ENCODE results near the gene KIF2C. TPM values are rescaled to one million over a fixed set of nuclear protein-coding genes. Genes with fewer than 3 reads are reported as not detected.

The KIF2C gene
- total RNA-seq, 2 experiments from 2014 or later = 92.6 to 95.0 TPM

- POLR2A ChIA-PET = interaction anchor here (8.6 kb wide), 1 partner anchor 21 kb away, joined by 77 read pairs; no protein-coding TSS in a partner anchor
- ATAC-seq (no peak), DNase-seq (no peak)
- Mint-ChIP-seq H3K4me3 (no peak overlapping the region), H3K27me3 (no peaks in the 10 kb centered on the region), H3K9me3 (no peaks in the 10 kb centered on the region), H3K4me1 (ENCODE audit: low read depth) (peaks cover 25% of the 10 kb centered on the region), H3K36me3 (ENCODE audit: low read depth) (no peaks in the 10 kb centered on the region), H3K27ac (no peak overlapping the region)
- intact Hi-C loops (cut with micrococcal nuclease) = no loop called here
- CTCF ChIA-PET = no interaction called here
- TF ChIP-seq CTCF (IDR thresholded peaks at IDR 0.05) = no peak
Observed at GRCh38 chr1:44700573-44700972, 39.1 kb upstream of the KIF2C start.

- H3K4me1 Mint-ChIP-seq (ENCODE audit: low read depth) = peaks cover 20% of the 10 kb centered on the region
- no peak overlapping the region for H3K4me3 Mint-ChIP-seq
- intact Hi-C loops (cut with micrococcal nuclease) = no loop called here
- ChIA-PET CTCF (interaction anchor here (0.9 to 1.2 kb wide), 2 partner anchors 11 to 48 kb away, joined by 3 read pairs; no protein-coding TSS in a partner anchor), POLR2A (interaction anchor here (8.6 kb wide), 1 partner anchor 21 kb away, joined by 77 read pairs; no protein-coding TSS in a partner anchor)
- H3K9me3 Mint-ChIP-seq = no peaks in the 10 kb centered on the region
- H3K27me3 Mint-ChIP-seq = no peaks in the 10 kb centered on the region
- H3K36me3 Mint-ChIP-seq (ENCODE audit: low read depth) = no peaks in the 10 kb centered on the region
- no peak for TF ChIP-seq CTCF (IDR thresholded peaks at IDR 0.05)
- ATAC-seq (no peak), DNase-seq (no peak)
- no peak overlapping the region for H3K27ac Mint-ChIP-seq
Observed at GRCh38 chr1:44701141-44701573, 38.5 kb upstream of the KIF2C start.

DNA sequence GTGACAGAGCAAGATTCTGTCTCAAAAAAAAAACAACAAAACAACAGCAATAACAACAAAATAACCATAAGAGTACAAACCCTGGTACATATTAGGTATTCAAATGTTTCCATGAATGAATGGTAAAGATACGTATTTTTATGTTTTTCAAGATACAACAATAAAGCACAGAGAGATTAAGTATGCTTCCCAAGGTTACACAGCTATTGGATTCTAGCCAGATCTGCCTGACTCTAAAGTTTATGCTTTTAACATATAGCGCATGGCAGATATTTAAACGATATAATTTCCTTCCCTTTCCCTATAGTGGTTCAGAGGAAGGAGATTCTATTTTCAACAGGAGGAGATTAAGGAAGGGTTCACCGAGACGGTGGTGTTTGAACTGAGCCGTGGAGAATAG lies 34.2 kb upstream of the KIF2C start:
- CTCF ChIA-PET = interaction anchor here (2.0 to 2.8 kb wide), 3 partner anchors 8 to 20 kb away, joined by 5 to 22 read pairs (median 6); no protein-coding TSS in a partner anchor
- intact Hi-C loops (cut with micrococcal nuclease) = no loop called here
- ATAC-seq (no peak), DNase-seq (no peak)
- POLR2A ChIA-PET = interaction anchor here (1.3 to 8.6 kb wide), 3 partner anchors 16 to 26 kb away, joined by 3 to 77 read pairs (median 5); no protein-coding TSS in a partner anchor
- Mint-ChIP-seq H3K4me3 (no peak overlapping the region), H3K4me1 (ENCODE audit: low read depth) (peaks cover 13% of the 10 kb centered on the region), H3K36me3 (ENCODE audit: low read depth) (no peaks in the 10 kb centered on the region), H3K27me3 (no peaks in the 10 kb centered on the region), H3K27ac (no peak overlapping the region), H3K9me3 (no peaks in the 10 kb centered on the region)
- TF ChIP-seq CTCF (IDR thresholded peaks at IDR 0.05) = no peak

- Mint-ChIP-seq H3K4me1 (ENCODE audit: low read depth) (peaks cover 13% of the 10 kb centered on the region), H3K9me3 (no peaks in the 10 kb centered on the region), H3K27me3 (no peaks in the 10 kb centered on the region), H3K4me3 (no peak overlapping the region), H3K36me3 (ENCODE audit: low read depth) (no peaks in the 10 kb centered on the region), H3K27ac (no peak overlapping the region)
- TF ChIP-seq CTCF (IDR thresholded peaks at IDR 0.05) = no peak
- POLR2A ChIA-PET = interaction anchor here (0.6 to 8.6 kb wide), 5 partner anchors 9 to 70 kb away, joined by 3 to 77 read pairs (median 3); partner anchors contain the start of gene RPS8
- ATAC-seq (no peak), DNase-seq (no peak)
- intact Hi-C loops (cut with micrococcal nuclease) = no loop called here
- CTCF ChIA-PET = interaction anchor here (0.8 to 2.8 kb wide), 4 partner anchors 9 to 26 kb away, joined by 3 to 22 read pairs (median 6); no protein-coding TSS in a partner anchor
Observed at GRCh38 chr1:44705938-44706337, 33.7 kb upstream of the KIF2C start.

- intact Hi-C loops (cut with micrococcal nuclease) = no loop called here
- Mint-ChIP-seq H3K4me3 (no peak overlapping the region), H3K27ac (no peak overlapping the region), H3K36me3 (ENCODE audit: low read depth) (no peaks in the 10 kb centered on the region), H3K9me3 (no peaks in the 10 kb centered on the region), H3K4me1 (ENCODE audit: low read depth) (peaks cover 13% of the 10 kb centered on the region), H3K27me3 (no peaks in the 10 kb centered on the region)
- CTCF ChIA-PET = interaction anchor here (0.8 to 2.8 kb wide), 6 partner anchors 10 to 55 kb away, joined by 3 to 22 read pairs (median 3); no protein-coding TSS in a partner anchor
- no peak for TF ChIP-seq CTCF (IDR thresholded peaks at IDR 0.05)
- ATAC-seq (peak; percentile 20), DNase-seq (no peak)
- POLR2A ChIA-PET = interaction anchor here (1.0 to 8.6 kb wide), 5 partner anchors 15 to 75 kb away, joined by 3 to 77 read pairs (median 5); no protein-coding TSS in a partner anchor
Observed at GRCh38 chr1:44707112-44707881, 32.3 kb upstream of the KIF2C start.

Measured in activated CD8-positive, alpha-beta T cell treated with anti-CD3 and anti-CD28 coated beads for 36 hours (primary cell).